Endothelial cell (in vitro differentiated cells): ENCODE measurements around the gene AFDN. TPM values are rescaled to one million over a fixed set of nuclear protein-coding genes. Genes with fewer than 3 reads are reported as not detected.

ENCODE experiments used
- DNase-seq: peaks from one replicate; pipeline ENCODE4 v3.0.0; 2021; ENCODE audit warnings: low spot score
- H3K27ac Mint-ChIP-seq: one replicate; pipeline ENCODE4 v1.8.0; 2021; ENCODE audit warnings: mixed read lengths, inconsistent platforms; ENCODE audit not compliant: unreplicated experiment
- H3K27me3 Mint-ChIP-seq: one replicate; pipeline ENCODE4 v1.8.0; 2021; ENCODE audit warnings: mild to moderate bottlenecking, moderate library complexity, mixed read lengths, inconsistent platforms; ENCODE audit not compliant: unreplicated experiment
- H3K36me3 Mint-ChIP-seq: one replicate; pipeline ENCODE4 v1.8.0; 2021; ENCODE audit warnings: mild to moderate bottlenecking, low read depth, mixed read lengths, inconsistent platforms; ENCODE audit not compliant: unreplicated experiment
- H3K4me1 Mint-ChIP-seq: one replicate; pipeline ENCODE4 v1.8.0; 2021; ENCODE audit warnings: mild to moderate bottlenecking, mixed read lengths, inconsistent platforms; ENCODE audit not compliant: unreplicated experiment
- H3K4me3 Mint-ChIP-seq: one replicate; pipeline ENCODE4 v1.8.0; 2021; ENCODE audit warnings: mild to moderate bottlenecking, mixed read lengths, inconsistent platforms; ENCODE audit not compliant: unreplicated experiment
- H3K9me3 Mint-ChIP-seq: one replicate; pipeline ENCODE4 v1.8.0; 2021; ENCODE audit warnings: mixed read lengths, inconsistent platforms; ENCODE audit not compliant: unreplicated experiment
- CTCF ChIP-seq: fragments of 200-600 bp; sonication (generic); IDR thresholded peaks from one replicate; pipeline ENCODE4 v1.5.0; 2021; ENCODE audit warnings: antibody characterized with exemption; ENCODE audit not compliant: unreplicated experiment
- total RNA-seq: library from RNA; stranded (reverse); fragmentation: NEBNext Ultra II Directional; extraction: Animal tissue kit (Norgen Biotek cat#: 25700); gene quantifications from one replicate; pipeline ENCODE4 v1.2.1, GENCODE V29; 2021; ENCODE audit not compliant: unreplicated experiment

AFDN gene
- total RNA-seq, 1 donor from 2014 or later = 306 TPM

- TF ChIP-seq CTCF = no peak
- no peak overlapping the region for H3K4me3 Mint-ChIP-seq
These were observed 188.3 kb downstream of the AFDN start for GRCh38 chr6:168015009-168015408.

GRCh38 chr6:168015482-168016175 is 188.9 kb downstream of the AFDN start:
- no peak for DNase-seq

More at GRCh38 chr6:168015009-168015408, 188.3 kb downstream of the AFDN start:
- no peaks in the 10 kb centered on the region for H3K4me1 Mint-ChIP-seq
- no peak for DNase-seq
- H3K36me3 Mint-ChIP-seq = no peaks in the 10 kb centered on the region
- peaks cover 2% of the 10 kb centered on the region for H3K27me3 Mint-ChIP-seq
- no peaks in the 10 kb centered on the region for H3K9me3 Mint-ChIP-seq
- no peak overlapping the region for H3K27ac Mint-ChIP-seq

GRCh38 chr6:168016176-168016620 is 189.5 kb downstream of the AFDN start:
- Mint-ChIP-seq H3K27me3 (peaks cover 2% of the 10 kb centered on the region), H3K4me3 (no peak overlapping the region), H3K9me3 (no peaks in the 10 kb centered on the region), H3K27ac (no peak overlapping the region), H3K4me1 (no peaks in the 10 kb centered on the region), H3K36me3 (no peaks in the 10 kb centered on the region)
- DNase-seq = no peak
- no peak for TF ChIP-seq CTCF

More at GRCh38 chr6:168015482-168016175, 188.9 kb downstream of the AFDN start:
- no peak for TF ChIP-seq CTCF
- Mint-ChIP-seq H3K4me3 (no peak overlapping the region), H3K27ac (no peak overlapping the region), H3K36me3 (no peaks in the 10 kb centered on the region), H3K4me1 (no peaks in the 10 kb centered on the region), H3K9me3 (no peaks in the 10 kb centered on the region), H3K27me3 (peaks cover 2% of the 10 kb centered on the region)

GRCh38 chr6:168016721-168017525 is 190.2 kb downstream of the AFDN start:
- H3K9me3 Mint-ChIP-seq = no peaks in the 10 kb centered on the region
- no peak for DNase-seq
- H3K27ac Mint-ChIP-seq = no peak overlapping the region
- H3K4me3 Mint-ChIP-seq = no peak overlapping the region
- TF ChIP-seq CTCF = no peak
- H3K36me3 Mint-ChIP-seq = no peaks in the 10 kb centered on the region
- H3K27me3 Mint-ChIP-seq = peaks cover 2% of the 10 kb centered on the region
- no peaks in the 10 kb centered on the region for H3K4me1 Mint-ChIP-seq

- Mint-ChIP-seq H3K36me3 (no peaks in the 10 kb centered on the region), H3K9me3 (no peaks in the 10 kb centered on the region), H3K4me1 (no peaks in the 10 kb centered on the region), H3K4me3 (no peak overlapping the region), H3K27ac (no peak overlapping the region), H3K27me3 (peaks cover 2% of the 10 kb centered on the region)
- TF ChIP-seq CTCF = no peak
- DNase-seq = no peak
These were observed 190.9 kb downstream of the AFDN start for GRCh38 chr6:168017629-168018028.
